Vagina (tissue), 2 donors: ENCODE data around the gene IL17RC.

Experiments
- POLR2A ChIP-seq, 2 donors: fragments of 450-650 bp; IDR thresholded peaks; one replicate each; pipeline ENCODE4 v1.6.1; 2017; ENCODE audit warnings: antibody characterized with exemption in 2 of 2, mild to moderate bottlenecking in 2 of 2, moderate library complexity in 2 of 2
- TF ChIP-seq, protein P1 (sequence below), 3 experiments: fragments of 450-650 bp in 2 of 3; fragments of 200-600 bp in 1 of 3; sonication (generic) in 1 of 3; IDR thresholded peaks; one replicate each; pipeline ENCODE4 v1.5.1; 2017 to 2019; ENCODE audit warnings: antibody characterized with exemption in 3 of 3, mild to moderate bottlenecking in 2 of 3, moderate library complexity in 2 of 3

DNA sequence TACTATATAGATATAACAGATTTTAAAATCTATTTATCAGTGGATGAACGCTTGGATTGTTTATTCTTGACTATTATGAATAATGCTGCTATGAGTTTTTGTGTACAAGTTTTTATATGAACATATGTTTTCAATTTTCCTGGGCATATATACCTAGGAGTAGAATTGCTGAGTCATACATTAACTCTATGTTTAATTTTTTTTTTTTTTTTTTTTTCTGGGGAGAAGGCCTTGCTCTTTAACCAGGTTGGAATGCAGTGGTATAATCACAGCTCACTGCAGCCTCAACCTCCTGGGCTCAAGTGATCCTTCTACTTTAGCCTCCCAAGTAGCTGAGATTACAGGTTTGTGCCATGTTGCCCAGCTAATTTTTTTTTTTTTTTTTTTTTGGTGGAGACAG, 45.9 kb upstream of the IL17RC start:
- TF ChIP-seq, protein P1, sequence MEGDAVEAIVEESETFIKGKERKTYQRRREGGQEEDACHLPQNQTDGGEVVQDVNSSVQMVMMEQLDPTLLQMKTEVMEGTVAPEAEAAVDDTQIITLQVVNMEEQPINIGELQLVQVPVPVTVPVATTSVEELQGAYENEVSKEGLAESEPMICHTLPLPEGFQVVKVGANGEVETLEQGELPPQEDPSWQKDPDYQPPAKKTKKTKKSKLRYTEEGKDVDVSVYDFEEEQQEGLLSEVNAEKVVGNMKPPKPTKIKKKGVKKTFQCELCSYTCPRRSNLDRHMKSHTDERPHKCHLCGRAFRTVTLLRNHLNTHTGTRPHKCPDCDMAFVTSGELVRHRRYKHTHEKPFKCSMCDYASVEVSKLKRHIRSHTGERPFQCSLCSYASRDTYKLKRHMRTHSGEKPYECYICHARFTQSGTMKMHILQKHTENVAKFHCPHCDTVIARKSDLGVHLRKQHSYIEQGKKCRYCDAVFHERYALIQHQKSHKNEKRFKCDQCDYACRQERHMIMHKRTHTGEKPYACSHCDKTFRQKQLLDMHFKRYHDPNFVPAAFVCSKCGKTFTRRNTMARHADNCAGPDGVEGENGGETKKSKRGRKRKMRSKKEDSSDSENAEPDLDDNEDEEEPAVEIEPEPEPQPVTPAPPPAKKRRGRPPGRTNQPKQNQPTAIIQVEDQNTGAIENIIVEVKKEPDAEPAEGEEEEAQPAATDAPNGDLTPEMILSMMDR (IDR thresholded peaks at IDR 0.05) = no peak
- no peak for TF ChIP-seq POLR2A (IDR thresholded peaks at IDR 0.05)
